NCI-H2227 (cell line): ENCODE data around the gene ASXL1.

Source experiments
- DNase-seq: peaks from one replicate; lab custom pipeline; 2025; ENCODE audit not compliant: unreplicated experiment; lab: John Stamatoyannopoulos, UW

Gene ASXL1

DNA sequence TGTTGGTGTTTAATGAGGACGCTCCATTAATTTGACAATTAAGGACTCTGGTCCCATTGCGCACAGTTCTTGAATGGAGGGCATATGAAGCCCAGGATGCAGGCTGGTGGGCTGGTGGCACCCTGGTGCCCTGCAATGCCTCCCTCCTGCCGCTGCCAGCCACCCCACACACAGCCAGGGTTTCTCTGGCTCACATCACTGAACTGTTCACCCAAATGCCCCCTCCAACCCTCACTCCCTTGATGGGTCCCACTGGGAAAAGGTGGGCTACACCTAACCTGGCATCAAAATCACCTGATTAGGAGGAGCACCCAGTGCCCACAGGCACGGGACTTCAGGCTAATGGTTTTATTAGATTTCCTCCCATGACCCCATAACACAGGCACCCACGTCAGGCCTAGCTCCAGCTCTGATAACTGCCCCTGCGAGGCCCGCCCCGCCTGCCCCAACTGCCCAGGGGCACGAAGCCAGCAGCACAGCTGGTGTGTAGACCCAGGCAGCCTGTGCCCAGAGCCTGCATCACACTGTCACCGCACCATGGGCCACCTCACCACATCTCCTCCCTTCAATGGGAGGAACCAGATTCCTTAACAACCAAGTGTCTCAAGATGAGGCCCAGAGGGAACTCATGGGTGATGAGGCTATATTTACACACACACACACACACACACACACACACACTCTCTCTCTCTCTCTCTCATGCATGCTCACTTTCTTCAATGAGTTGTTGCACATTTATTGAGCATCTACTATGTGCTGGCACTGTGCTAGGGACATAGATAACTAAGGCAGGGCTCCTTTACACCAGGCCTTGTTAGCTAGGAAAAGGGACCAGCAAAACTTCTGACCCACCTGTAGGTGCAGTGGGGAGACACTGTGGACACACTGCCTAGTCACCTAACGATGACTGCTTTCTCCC is 119.7 kb downstream of the ASXL1 start:
- no peak for DNase-seq

DNA sequence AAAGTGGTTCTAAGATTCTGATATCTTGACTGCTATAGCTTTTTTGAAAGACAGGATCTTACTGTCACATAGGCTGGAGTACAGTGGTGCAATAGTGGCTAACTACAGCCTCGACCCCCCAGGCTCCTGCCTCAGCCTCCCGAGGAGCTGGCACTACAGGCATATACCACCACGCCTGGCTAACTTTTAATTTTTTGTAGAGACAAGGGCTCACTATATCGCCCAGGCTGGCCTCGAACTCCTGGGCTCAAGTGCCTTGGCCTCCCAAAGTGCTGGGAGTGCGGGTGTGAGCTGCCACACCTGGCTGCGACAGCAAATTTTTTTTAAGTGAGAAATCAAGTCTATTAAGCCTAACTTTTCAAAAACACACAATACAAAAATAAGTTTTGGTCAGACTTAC is 120.4 kb downstream of the ASXL1 start:
- DNase-seq, result no peak

DNA sequence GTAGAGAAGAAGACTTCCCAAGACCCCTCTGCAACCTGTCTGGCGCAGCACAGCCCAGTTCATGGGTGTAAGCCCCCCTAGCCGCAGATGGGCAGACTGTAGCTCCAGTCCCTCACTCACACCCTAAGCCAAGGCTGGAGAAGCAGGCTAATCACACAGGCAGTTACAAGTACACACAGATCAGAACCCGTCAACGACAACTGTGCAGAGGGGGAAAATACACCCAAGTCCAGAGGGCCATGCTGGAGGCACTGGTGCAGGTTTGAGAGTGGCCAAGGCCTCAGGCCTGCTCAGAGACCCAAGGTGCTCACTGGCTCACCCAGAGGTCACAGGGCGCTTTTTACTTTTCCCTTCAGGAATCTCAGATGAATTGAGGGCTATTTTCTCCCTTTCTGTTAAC is 120.9 kb downstream of the ASXL1 start:
- no peak for DNase-seq

DNA sequence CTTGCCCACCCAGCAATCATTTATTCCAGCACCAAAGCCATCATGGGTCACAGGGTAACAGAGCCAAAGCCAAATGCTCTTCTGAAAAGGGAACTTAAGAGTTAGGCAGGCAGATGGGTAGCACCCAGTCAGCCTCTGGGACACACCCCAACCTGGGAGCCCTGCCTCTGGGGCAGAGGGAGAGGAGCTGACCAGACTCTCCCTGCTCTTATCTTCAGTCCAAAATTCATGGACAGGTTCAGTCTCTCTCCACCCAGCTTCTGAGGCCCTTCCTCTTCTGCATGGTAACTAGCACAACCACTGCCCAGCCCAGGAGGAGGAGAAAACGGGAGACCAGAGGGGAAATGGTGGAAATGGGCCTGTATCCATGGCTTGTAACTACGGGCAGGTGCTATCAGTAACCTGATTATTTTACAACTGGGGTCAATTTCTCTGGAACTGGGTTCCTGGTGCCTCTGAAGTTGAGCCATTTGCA is 121.6 kb downstream of the ASXL1 start:
- DNase-seq, result no peak

DNA sequence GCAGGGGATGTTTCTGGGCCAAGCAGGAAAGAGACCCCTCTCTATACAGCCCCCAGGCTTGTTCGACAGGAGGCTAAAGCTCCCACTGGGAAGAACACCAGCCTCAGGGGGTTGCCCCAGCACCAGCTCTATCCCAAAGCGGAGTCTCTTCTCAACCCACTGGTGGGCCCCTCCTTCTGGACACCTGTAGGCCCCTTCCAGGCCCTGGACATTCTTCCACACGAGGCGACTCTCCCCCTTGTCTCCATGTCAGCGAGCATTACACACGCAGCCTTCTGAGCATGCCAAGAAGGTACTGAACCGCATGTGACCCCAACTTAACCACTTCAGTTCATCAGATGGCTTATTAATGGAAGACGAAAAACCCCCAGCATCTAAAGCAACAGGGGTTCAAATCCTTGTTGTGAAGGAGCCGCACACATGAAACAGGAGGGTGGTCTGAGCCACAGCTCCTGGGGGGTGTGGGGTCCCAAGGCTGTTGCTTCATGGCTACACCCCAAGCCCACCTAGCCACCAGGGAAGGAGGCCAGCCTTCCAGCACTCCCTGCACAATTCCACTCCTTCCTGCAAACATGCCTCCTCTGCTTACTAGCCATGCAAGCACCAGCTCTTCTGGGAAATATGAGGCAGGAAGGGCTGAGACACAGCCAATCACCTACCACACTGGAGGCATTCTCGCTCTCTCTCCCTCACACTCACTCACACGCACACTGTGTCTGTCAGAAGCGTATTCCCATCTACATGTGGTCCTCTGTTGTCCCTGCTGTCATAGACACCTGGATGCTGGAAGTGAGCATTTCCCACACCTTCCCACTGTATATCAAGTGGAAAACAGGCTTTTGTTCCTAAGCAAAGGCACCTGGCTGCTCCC is 122.5 kb downstream of the ASXL1 start:
- no peak for DNase-seq

DNA sequence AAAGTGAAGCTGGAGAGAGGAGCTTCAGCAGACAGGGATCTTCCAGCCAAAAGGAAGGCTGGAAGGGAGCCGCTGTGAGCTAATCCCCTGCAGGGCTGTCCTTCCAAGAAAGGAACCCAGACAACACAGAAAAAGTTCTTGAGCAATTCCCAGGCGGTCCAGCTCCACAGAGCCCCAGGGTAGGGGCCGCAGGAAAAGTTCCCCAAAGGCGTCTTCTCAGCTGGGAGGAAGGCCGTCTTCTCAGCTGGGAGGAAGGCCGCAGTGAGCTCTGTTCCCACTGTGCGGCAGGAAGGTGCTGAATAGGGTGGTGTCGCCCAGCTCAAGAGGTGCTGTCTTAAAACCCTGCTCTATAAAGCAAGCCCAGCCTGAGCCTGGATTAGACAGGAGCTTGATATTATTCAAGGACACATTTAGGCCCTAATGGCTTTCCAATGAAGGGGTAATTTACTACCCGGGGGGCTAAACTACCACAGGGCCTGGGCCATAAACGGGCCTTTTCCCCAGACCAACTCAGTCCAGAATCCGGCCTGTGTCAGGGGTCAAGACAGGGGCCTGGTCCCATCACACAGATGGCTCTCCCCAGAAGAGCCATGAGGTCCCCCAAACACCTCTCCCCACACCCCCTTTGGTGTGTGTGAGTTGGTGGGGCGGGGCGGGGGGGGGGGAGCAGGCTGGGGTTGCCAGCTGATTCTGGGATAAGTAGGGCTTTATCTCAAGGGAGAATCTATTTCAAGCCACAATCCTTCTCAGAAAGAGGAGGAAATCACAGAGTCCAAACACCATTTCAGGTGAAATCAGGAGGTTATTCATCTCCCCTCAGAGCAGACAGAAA is 123.4 kb downstream of the ASXL1 start:
- DNase-seq, result peak; percentile 56

DNA sequence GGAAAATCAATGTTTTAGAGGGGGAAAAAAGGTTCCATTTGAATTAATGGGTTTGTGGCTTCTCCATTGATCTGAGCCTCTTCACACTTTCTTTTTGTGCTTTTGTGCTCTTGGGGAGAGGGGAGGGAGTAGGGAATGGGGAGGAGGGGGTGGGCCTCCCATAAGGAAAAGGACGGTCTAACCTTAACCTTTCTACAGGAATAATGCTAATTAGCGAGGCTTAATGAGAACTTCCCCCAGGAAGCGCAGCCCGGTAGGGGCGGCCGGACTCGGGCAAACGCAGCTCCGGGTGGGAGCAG is 124.0 kb downstream of the ASXL1 start:
- DNase-seq, result no peak

DNA sequence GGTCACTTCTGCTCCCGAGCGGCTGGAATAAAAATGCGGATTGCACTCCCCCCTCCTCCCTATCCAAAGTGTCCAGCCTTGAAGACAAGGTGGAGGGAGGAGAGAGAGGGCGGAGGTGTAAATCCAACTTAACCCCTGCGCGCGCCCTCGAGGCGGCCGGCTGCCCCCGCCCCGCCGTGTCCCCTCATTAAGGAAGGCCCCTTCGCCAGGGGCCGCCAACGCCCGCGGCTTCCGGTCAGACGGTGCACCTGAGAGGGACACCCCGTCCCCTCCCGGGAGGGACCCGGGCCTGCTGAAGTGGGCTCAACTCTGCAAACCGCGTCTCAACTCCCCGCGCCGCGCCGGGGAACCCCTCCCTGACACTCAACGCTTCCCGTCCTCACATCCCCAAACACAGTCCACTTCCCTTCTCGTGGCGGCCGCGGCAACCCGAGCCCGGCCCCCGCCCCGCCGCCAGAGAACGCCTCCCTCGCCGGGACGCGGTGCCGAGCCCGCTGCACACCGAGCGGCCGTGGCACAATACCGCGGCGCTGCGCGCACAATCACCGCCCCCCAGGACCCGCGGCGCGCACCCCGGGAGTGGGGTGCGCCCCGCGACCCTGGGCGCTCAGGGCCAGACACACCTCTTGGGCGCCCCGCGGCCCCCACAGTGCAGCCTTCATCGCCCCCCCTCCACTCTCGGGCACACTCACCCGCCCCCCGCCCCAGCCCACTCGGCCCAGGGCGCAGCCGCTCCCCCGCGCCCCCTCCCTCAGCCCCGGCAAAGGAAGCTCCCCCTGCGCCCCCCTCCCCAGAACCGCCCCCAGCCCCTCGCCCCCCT is 124.5 kb downstream of the ASXL1 start:
- peak; percentile 53 for DNase-seq

DNA sequence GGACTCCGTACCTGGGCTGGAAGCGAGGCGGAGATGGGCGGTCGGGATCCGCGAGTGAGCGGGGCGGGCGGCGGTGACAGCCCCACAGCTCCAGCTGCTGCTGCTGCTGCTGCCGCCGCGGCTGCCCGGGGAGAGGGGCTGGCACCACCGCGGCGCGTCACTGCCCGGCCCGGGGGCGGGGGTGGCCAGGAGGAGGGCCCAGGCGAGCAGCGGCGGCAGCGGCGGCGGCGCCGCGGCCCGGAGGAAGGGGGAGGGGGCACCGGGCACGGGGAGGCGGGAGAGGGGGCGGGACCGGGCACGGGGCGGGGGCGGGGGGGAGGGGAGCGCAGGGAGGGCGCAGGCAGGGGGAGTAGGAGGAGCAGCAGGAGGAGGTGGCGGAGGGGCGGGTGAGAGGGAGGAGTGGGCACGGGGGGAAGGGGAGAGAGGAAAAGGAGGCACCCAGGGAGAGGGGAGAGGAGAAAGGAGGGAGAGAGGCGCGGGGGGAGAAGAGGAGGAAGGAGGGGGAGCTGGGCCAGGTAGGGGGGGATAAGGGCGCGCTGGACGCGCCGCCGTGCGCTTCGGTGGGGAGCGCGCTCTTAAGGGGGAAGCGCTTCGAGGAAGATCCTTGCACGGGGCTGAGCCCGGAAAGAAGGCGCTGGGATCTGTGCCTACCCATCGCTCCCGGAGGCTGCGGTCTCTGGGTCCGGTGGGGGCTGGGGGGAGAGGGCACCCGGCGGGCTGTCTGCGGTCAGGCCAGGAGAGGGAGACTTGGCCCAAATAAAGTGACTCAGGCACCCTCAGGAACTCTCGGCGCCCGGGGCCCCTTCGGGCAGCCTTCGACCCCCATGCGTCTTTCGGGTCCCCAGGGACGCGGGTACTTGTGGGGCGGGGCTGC is 125.5 kb downstream of the ASXL1 start:
- DNase-seq, result peak; percentile 95

DNA sequence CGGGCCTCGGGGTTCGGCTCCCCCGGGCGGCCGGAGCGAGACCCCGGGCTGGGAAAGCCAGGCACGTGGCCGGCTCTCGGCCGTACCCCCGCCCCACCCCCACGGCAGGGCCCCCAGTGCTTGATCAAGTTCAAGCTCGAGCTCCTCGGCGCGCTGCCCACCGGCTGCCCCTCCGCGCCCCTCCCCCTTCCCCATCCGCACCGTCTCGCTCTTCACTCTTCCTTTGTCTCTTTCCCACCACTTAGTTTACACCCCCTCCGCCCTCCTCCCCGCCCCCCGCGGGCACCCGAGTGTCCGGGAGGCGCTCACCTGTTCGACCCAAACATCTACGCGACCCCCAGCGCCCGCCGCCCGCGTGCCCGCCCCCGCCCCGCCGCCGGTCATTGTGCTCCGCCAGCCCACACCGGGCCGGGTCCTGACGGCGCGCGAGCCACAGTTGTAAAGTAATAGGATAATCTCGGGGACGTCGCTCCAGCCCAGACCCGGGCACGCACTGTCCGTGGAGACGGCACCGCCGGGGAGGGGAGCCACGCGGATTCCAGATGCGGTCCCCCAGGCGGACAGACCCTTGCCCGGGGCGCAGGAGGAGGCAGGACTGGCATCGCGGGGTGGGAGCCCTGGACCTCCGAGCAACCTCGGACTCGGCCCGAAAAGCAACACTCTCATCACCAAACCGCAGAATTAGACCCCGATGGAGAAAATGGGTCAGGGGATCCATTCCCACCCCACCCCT is 126.3 kb downstream of the ASXL1 start:
- DNase-seq, result peak; percentile 72

DNA sequence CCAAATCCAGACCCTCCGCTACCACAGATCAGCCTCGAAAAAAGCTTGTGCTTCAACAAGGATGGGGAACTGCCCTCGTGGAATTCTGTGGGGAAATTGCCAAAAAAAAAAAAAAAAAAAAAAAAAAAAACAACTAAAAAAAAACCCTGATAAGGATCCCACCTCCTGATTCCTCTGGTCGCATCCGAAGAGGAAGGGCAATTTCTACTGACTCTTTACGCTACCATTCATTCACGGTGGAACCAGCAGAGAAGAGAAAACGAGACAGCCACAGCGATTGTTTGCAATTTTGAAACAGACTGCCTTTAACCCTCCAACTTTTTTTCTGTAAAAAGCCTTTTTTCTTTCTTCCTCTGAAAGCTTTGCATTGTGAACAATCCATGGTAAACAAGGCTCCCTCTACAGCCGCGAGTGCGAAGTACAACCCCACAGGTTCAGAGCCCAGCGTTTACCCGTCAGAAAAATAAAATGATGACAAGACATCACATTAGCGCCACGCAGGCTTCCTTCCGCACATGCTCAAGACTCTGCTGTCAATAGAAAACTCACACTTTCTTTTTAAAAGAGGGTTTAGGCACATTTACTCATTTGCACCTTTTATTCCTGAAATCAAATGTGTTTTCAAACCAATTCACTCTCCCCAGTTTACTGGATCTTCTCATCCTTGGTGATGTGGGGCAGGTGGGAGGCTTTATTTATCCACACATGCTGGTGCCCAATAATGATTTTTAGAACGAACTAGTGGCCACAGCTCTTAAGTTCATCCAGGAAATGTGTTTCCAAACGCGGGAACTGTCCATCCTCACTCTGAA is 127.0 kb downstream of the ASXL1 start:
- peak; percentile 87 for DNase-seq

DNA sequence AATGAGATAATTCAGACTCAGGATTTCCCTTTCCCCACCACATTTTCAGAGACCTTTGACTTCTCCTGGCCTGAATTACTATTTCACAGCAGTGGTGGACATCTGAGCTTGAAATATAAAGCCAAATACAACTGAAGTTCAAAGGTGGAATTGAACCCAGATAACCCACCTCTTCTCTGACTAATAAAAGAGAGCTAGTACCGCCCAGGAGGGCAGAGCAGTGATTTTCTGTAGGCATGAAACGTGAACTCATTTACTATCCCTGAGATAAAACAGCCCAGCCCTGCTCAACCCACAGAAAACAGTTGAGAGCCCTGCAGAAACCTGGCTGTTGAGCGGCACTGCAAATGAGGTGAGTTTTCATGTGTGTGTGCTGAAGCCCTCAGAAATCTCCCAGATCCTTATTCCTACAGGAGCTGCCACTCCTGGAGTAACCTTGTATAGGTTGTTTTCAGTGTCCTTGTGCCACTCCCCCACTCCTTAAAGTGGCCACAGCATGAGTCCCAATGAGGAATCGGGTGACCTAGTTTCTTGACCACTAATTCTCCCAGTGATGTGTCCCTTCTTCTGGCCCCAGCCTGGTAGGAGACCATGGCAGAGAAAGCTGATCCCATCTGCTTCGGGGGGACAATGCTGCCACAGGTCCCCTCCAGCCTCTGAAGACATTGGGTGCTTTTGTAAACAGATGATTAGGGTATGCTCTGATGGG is 127.8 kb downstream of the ASXL1 start:
- DNase-seq, result no peak

DNA sequence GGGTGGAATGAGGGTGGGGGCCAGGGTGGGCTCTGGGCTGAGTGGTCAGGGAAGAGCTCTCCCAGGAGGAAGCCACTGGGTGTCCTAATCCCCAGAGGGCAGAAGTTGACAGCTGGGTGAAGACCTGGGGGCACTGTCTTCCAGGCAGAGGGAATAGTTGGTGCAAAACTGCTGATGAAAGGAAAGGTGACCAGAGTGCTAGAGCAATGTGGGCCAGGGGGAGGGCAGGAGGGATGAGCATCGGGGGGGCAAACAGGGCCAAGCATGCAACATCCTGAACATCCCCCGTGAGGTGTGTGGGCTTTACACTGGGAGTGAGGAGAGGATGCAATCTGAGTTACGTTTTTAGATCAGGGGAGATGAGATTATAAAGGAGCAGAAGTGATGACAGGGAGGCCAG is 129.2 kb downstream of the ASXL1 start:
- no peak for DNase-seq

DNA sequence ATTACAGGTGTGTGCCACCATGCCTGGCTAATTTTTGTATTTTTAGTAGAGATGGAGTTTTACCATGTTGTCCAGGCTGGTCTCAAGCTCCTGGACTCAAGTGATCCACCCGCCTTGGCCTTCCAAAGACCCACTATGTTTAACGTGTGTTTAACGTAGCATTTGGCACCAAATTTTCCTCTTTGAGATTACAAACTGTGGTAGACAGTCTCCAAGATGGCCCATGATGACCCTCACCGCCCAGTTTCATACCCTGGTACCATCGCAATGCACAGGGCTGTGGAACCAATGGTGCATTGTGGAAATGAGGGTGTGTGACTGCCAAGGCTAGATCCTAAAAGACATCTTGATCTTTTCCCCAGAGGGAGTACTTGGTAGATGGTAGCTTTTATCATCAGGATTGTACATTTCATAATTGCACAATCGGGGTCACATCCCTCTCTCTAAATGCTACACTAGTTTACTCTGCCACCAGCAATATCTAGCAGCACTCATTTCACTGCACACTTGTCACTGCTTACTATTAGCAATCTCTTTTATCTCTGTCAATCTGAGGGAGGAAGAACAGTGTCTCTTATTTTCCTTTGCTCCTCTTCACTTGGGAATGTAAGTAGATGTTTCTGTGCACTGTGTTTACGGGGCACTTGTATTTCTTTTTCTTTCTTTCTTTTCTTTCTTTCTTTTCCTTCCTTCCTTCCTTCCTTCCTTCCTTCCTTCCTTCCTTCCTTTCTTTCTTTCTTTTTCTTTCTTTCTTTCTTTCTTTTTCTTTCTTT is 130.1 kb downstream of the ASXL1 start:
- DNase-seq, result no peak
